Tibial nerve (tissue), 4 donors: Measurements from ENCODE around the gene ADAMTS9. TPM values are rescaled to one million over a fixed set of nuclear protein-coding genes. Genes with fewer than 3 reads are reported as not detected.

Experiments
- DNase-seq, 2 donors: peaks; one replicate each; pipeline ENCODE4 v3.0.0-alpha.2; 2019; ENCODE audit warnings: low spot score in 2 of 2
- H3K27ac ChIP-seq, 4 donors: fragments of 200-600 bp; sonication (generic) in 3 of 4; one replicate each; pipeline ENCODE4 v1.5.1; 2017 to 2019; ENCODE audit warnings: mild to moderate bottlenecking in 1 of 4
- H3K27me3 ChIP-seq, 2 donors: fragments of 200-600 bp; sonication (generic) in 1 of 2; one replicate each; pipeline versions ENCODE4 v1.5.1 to v1.6.0; 2017 to 2019
- H3K36me3 ChIP-seq, 3 donors: fragments of 200-600 bp; sonication (generic); one replicate each; pipeline ENCODE4 v1.5.1; 2018 to 2019
- H3K4me1 ChIP-seq, 4 donors: fragments of 200-600 bp; sonication (generic) in 3 of 4; one replicate each; pipeline ENCODE4 v1.5.1; 2017 to 2019
- H3K4me3 ChIP-seq, 4 donors: fragments of 200-600 bp; sonication (generic) in 3 of 4; one replicate each; pipeline ENCODE4 v1.5.1; 2017 to 2019; ENCODE audit warnings: mild to moderate bottlenecking in 1 of 4, moderate library complexity in 1 of 4
- H3K9me3 ChIP-seq, 4 donors: fragments of 200-600 bp; sonication (generic) in 3 of 4; one replicate each; pipeline ENCODE4 v1.5.1; 2017 to 2019
- CTCF ChIP-seq, 5 experiments: fragments of 200-600 bp in 3 of 5; fragments of 450-650 bp in 2 of 5; sonication (generic) in 3 of 5; IDR thresholded peaks; one replicate each; pipeline ENCODE4 v1.5.1; 2016 to 2019; ENCODE audit warnings: antibody characterized with exemption in 5 of 5, mild to moderate bottlenecking in 3 of 5, moderate library complexity in 2 of 5
- EP300 ChIP-seq, 2 donors: sonication (generic); formaldehyde crosslinking; IDR thresholded peaks; one replicate each; pipeline ENCODE4 v1.6.1; 2017; ENCODE audit warnings: antibody characterized with exemption in 2 of 2, mild to moderate bottlenecking in 1 of 2
- POLR2A ChIP-seq, 2 donors: fragments of 450-650 bp; IDR thresholded peaks; one replicate each; pipeline ENCODE4 v1.6.1; 2017; ENCODE audit warnings: antibody characterized with exemption in 2 of 2, mild to moderate bottlenecking in 2 of 2, moderate library complexity in 2 of 2
- WGBS, 2 donors: methylation state at CpG; one replicate each; pipeline ENCODE4 v1.1.5; 2018; 5-methylcytosine and 5-hydroxymethylcytosine counted together
- total RNA-seq, 4 donors: library from RNA; depleted of rRNA; stranded (reverse); fragments of >200 nt; gene quantifications; one replicate each; pipeline ENCODE4 v1.1.0, GENCODE V29; 2016

The ADAMTS9 gene
- total RNA-seq, 4 donors from 2014 or later = 79.1 to 145 (median 95.0) TPM

DNA sequence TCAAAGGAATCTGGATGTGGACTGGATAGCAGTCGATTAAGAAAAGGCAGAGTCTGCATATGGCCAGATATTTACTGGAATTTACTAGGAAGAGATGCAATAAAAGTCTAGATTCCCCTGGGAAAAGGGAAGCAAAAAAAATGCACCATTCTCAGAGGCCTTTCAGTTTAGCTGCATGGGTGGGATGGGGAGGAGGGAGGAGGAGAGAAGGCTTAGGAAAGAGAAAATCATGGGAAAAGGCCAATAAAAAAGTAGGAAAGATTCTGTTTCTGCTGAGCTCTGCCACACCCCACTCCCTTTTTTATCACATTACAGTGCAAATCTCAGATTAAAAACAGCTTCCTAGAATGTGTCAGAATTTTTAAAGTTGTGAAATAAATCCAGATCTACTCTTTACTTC, 103.6 kb downstream of the ADAMTS9 start:
- Histone ChIP-seq H3K27me3 (no peaks in the 10 kb centered on the region), H3K27ac (peak overlapping the region in 3 of 4 donors; percentile 52 to 79 (median 66)), H3K36me3 (no peaks in the 10 kb centered on the region), H3K4me3 (peak overlapping the region in 2 of 4 donors; percentile 22 to 27), H3K4me1 (peaks cover 0 to 43% (median 15%) of the 10 kb centered on the region in 4 donors), H3K9me3 (no peaks in the 10 kb centered on the region)
- 10 to 18% methylated on average over 1 of the region's 1 CpG for WGBS, 2 donors
- no peak for DNase-seq
- no peak for TF ChIP-seq POLR2A (IDR thresholded peaks at IDR 0.05)
- no peak for TF ChIP-seq CTCF (IDR thresholded peaks at IDR 0.05)
- TF ChIP-seq EP300 (IDR thresholded peaks at IDR 0.05) = no peak

DNA sequence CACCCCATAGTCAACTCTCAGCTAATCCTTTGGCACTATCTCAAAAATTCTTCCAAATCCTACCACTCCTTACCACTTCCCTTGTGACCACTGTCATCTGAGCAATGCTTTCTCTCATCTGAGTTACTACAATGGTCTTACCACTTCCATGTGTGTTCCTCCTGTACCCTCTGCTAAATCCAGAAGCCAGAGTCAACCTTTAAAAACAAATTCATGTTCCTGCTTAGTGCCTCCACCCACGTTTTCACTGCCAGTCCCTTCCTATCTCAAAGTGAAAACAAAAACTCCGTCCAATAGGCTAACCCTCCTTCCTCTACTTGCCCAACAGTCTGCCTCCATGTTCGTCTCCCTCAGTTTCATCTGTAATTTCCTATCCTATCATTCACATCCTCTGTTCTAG, 109.0 kb downstream of the ADAMTS9 start:
- peaks cover 0 to 4% (median 0%) of the 10 kb centered on the region in 3 donors for H3K36me3 ChIP-seq
- H3K4me3 ChIP-seq = no peak overlapping the region
- H3K27ac ChIP-seq = no peak overlapping the region
- no peak for TF ChIP-seq EP300 (IDR thresholded peaks at IDR 0.05)
- TF ChIP-seq POLR2A (IDR thresholded peaks at IDR 0.05) = no peak
- no peak for TF ChIP-seq CTCF (IDR thresholded peaks at IDR 0.05)
- H3K4me1 ChIP-seq = peaks cover 0 to 6% (median 2%) of the 10 kb centered on the region in 4 donors
- H3K27me3 ChIP-seq = no peaks in the 10 kb centered on the region
- no peaks in the 10 kb centered on the region for H3K9me3 ChIP-seq
- 80 to 81% methylated on average over 3 of the region's 3 CpGs for whole genome bisulfite sequencing, 2 donors
- DNase-seq = no peak

DNA sequence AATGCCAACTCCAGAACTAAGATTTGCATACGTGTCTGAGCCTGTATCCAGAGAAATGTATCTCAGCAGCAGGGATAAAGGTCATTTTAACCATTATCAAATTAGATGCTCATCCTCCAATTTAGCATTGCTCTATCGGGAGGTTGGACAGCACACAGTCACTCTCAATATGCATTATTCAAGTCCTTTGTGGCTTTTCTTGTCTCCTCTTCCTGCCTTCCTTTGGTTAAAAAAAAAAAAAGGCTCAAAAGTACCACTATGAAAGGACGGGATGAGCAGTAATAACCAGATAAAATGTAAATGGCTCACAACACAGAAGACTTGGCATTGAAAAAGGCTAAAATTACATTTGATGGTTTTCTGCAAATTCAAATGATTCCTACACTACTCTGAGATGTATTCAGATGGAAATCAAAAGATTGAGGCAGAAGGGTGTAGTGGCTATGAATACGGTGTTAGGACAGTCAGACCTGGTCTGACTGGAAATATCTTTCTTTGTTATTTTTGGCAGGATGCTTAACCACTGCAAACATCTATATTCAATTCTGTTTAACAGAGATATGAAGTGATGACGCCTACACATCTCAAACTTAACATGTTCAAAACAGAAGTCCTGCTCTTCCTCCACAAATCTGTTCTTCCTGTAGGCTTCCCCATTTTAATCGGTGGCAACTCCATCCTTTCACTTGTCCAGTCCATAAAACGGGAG, 109.6 kb downstream of the ADAMTS9 start:
- Histone ChIP-seq H3K27me3 (no peaks in the 10 kb centered on the region), H3K36me3 (peaks cover 0 to 4% (median 0%) of the 10 kb centered on the region in 3 donors), H3K4me3 (no peak overlapping the region), H3K4me1 (no peaks in the 10 kb centered on the region), H3K27ac (no peak overlapping the region), H3K9me3 (no peaks in the 10 kb centered on the region)
- TF ChIP-seq CTCF (IDR thresholded peaks at IDR 0.05) (no peak), EP300 (IDR thresholded peaks at IDR 0.05) (no peak), POLR2A (IDR thresholded peaks at IDR 0.05) (no peak)
- WGBS, 2 donors = 67 to 69% methylated on average over 7 of the region's 7 CpGs
- DNase-seq = no peak

GRCh38 chr3:64576211-64576775, 111.5 kb downstream of the ADAMTS9 start:
- Histone ChIP-seq H3K9me3 (no peaks in the 10 kb centered on the region), H3K36me3 (peaks cover 0 to 4% (median 0%) of the 10 kb centered on the region in 3 donors), H3K27me3 (no peaks in the 10 kb centered on the region), H3K4me3 (no peak overlapping the region), H3K4me1 (peaks cover 0 to 6% (median 0%) of the 10 kb centered on the region in 4 donors), H3K27ac (no peak overlapping the region)
- no peak for TF ChIP-seq CTCF (IDR thresholded peaks at IDR 0.05)
- TF ChIP-seq POLR2A (IDR thresholded peaks at IDR 0.05) = no peak
- no peak for TF ChIP-seq EP300 (IDR thresholded peaks at IDR 0.05)
- 93% methylated on average over 10 of the region's 10 CpGs for WGBS, 2 donors
- DNase-seq = no peak

- Histone ChIP-seq H3K36me3 (peaks cover 0 to 4% (median 0%) of the 10 kb centered on the region in 3 donors), H3K9me3 (no peaks in the 10 kb centered on the region), H3K27ac (no peak overlapping the region), H3K27me3 (no peaks in the 10 kb centered on the region), H3K4me1 (peaks cover 0 to 6% (median 0%) of the 10 kb centered on the region in 4 donors), H3K4me3 (no peak overlapping the region)
- TF ChIP-seq POLR2A (IDR thresholded peaks at IDR 0.05) = no peak
- TF ChIP-seq CTCF (IDR thresholded peaks at IDR 0.05) = peak; percentile 5 to 46 (median 35)
- WGBS, 2 donors = 87 to 91% methylated on average over 2 of the region's 2 CpGs
- no peak for DNase-seq
These were observed 112.5 kb downstream of the ADAMTS9 start for GRCh38 chr3:64575211-64575844.
